Lung microvascular endothelial cell (primary cell): ENCODE results near the gene HIRIP3. TPM values are rescaled to one million over a fixed set of nuclear protein-coding genes. Genes with fewer than 3 reads are reported as not detected.
"Not testable (repeated sequence)": the region's sequence is repeated elsewhere in the genome, so short reads cannot be mapped to it uniquely, and the experiment has no call there.

Experiments
- DNase-seq, 2 donors: peaks; one replicate each; pipeline versions ENCODE4 v3.0.0 to v3.0.0-alpha.2; 2010; ENCODE audit warnings: low read depth in 2 of 2
- total RNA-seq: library from RNA; depleted of rRNA; stranded (reverse); fragments of >200 nt; gene quantifications from 2 replicates; pipeline ENCODE4 v1.2.1, GENCODE V29; 2014

Gene HIRIP3
- total RNA-seq, 1 donor from 2014 or later: 3.6 TPM

DNA sequence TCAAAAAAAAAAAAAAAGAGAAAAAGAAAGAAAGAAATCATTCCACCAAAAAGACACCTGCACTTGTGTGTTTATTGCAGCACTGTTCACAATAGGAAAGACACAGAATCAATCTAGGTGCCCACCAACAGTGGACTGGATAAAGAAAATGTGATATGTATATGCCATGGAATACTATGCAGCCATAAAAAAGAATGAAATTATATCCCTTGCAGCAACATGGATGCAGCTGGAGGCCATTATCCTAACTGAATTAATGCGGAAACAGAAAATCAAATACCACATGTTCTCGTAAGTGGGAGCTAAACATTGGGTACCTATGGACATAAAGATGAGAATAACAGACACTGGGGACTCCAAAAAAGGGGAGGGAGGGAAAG lies 21.9 kb upstream of the HIRIP3 start:
- no peak for DNase-seq

DNA sequence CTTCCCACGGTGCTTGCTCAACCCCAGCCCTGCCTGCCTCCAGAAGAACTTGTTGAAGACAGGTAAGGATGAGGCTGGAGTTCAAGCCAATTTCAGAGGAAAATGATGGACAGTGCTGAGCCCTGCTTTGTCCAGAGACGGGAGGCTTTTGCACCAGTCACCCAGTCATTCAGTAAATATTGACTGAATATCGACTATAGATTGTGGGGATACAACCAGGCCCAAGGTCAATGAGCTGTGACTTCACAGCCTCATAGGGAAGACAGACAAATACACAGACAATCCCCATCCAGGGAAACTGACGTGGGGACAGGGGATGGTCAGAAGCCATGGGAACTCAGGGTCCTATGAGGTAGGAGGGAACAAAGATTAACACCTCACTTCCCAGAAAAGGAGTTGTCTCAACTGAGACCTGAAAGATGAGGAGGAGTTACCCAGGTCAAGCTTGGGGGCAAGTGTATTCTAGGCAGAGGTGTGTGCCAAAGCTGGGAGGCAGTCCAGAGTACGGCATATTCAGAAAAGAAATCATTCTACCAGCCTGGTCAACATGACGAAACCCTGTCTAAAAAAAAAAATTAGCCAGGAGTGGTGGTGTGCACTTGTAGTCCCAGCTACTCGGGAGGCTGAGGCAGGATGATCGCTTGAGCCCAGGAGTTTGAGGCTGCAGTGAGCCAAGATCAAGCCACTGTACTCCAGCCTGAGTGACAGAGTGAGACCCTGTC lies 21.3 kb upstream of the HIRIP3 start:
- no peak for DNase-seq

DNA sequence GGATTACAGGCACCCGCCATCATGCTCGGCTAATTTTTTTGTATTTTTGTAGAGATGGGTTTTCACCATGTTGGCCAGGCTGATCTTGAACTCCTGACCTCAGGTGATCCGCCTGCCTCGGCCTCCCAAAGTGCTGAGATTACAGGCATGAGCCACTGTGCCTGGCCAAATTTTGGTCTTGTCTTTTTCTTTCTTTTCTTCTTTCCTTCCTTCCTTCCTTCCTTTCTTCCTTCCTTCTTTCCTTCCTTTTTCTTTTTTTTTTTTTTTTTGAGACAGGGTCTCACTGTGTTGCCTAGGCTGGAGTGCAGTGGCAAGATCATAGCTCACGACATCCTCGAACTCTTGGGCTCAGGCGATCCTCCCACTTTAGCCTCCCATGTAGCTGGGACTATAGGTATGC lies 20.0 kb upstream of the HIRIP3 start:
- not testable (repeated sequence) for DNase-seq

DNA sequence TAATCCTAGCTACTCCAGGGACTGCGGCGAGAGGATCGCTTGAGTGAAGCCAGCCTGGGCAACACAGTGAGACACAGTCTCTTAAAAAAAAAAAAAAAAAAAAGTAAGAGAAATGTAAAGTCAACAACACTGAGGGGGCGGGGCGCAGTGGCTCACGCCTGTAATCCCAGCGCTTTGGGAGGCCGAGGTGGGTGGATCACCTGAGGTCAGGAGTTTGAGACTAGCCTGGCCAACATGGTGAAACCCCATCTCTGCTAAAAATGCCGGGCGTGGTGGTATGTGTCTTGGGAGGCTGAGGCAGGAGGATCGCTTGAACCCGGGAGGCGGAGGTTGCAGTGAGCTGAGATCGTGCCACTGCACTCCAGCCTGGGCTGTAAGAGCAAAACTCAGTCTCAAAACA lies 17.2 kb upstream of the HIRIP3 start:
- DNase-seq: not testable (repeated sequence)

DNA sequence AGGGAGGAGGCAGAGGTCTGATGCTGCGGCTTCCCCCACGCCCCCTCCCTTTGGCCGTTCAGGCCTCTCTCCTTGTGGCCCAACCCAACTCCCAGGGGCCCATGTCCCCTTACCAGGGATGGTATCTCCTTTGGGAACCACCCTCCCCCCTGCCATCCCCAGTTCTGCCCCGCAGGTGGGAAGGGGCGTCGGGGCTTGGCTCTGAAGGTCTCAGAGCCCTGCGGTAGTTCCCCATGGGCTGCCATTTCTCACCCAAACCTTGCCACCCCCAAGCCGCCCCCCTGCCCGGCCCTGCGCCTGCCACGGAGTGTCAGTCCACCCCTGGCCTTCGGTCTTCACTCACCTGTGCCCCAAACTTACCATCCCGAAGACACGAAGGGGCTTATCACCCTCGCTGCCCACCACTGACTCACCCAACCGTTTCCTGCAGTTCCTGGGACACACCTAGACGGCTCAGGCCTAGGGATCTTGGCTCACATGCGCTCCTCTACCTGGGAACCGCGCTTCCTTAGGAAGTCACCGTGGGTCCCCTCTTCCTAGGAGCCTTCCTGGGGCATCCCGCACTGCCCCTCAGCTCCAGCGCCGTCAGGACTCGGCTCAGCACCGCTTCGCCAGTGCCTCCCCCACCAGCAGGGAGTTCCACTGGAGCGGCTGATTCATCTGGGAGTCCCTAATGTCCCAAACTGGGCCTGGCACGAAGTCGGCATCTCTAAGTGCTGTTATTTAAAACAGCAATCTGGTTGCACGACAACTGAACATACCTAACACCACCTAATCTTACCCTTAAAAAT lies 16.5 kb upstream of the HIRIP3 start:
- DNase-seq: no peak

DNA sequence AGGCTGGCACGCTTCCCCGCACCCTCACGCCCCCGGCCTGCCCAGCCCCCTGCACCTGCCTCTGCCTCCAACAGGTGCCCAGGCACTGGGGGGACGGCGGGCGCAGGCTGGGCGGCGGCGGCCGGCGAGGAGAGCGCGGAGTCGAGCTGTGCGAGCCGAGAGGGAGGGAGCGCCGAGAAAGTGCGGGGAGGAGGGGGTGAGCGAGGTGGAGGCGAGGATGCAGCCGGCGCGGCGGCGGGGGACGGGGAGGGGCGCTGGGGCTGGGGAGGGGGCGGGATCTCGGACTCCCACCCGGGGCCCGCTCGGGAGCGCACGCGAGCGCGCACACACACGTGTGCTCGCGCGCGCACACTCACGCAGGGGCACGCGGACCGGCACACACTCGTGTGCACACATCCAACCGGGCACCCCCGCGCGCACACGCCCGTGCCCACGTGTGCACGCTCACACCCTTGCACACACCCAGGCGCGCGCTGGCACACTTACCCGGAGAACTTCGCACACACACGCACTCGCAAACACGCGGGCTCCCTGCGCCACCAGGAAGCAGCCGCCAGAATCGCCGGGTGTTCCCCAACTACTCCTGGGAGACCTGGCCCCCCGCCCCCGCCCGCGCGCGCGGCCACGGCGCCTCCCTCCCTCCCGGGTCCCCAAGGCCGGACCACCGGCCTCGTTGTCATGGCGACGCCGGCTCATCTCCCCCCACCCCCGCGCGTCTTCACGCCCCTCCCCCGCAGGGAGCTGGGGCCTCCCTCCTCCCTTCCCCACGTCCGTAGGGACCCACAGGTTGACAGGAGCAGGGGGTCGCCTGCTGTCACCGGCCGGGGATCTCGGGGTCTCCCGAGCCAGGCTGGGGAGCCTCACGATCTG lies 15.7 kb upstream of the HIRIP3 start, which contains the start of gene DOC2A:
TSS of gene DOC2A (minus strand) at position 184 of the 870 bp plus-strand sequence. CDS start 805 bp downstream, outside the sequence.
- no peak for DNase-seq

DNA sequence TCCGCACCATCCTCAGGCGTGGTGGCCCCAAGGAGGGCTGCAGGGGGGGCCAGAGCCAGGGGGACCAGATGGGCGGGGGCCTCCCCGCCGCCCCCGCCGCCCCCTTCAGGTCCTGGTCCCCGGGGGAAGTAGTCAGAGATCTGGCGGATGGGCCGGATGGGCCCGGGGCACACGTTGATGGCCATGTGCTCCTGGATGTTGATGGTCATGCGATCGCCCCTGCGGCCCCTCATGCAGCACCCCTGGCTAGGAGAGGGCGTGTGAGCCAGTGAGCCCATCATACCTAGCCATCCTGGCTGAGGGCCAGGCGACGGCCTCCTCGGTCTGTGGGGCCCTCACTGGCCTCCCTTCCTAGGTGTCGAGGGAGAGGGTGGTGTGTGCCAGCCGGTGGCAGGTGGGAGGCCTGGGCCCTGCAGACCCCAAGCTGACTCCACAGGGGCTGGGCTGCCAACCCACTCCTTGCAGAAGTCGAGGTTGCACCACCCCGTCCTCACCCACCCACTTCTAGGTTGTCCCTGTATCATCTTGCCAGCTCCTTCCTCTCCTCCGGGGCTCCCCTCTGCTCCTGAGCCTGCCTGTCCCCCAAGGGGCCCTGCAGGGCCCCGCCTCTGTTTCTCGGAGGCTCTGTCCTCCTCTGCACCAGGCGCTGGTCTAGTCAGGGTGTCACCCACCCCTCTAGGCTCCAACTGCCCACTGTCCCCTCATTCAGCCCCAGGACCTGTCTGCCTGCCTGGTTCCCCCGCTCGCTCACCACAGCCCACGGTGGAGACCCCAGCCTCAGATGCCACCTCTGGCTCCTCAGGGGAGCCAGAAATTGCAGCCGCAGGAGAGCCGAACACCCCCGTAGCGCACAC lies 14.8 kb upstream of the HIRIP3 start:
- no peak for DNase-seq

DNA sequence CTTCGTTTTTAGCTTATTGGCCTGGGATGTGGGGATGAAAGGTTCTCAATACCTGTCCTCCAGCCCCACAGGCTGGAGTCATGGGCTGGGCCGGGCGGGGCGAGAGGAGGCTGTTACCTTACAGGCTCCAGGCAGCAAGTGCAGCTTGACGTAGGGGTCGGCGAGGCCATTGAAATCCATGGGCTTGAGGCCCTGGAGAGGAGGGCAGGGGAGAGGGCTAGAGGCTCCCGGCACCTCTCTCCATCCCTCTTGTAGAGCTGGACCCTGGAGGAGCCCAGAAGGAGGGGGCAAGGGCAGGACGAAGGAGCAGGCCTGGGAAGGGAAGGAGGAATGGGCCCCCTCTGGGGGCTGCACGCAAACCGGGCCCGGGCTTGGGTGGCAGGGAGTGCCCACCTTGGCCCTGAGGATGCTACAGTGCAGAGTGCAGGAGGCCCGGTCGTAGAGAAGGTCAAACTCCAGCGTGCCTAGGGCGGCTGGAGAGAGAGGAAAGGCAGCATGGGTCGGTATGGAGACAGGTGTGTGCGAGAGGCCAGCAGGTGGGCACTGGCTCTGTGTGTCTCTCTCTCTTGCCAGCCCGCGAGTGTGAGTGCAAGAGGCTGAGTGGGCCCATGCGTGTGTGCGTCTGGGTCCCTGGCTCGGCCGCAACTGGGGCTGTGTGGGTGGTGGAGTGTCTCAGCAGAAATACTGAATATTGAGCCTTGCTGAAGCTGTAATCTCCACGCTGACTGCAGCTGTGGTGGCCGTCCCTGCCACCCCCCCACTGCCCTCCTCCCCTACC lies 13.9 kb upstream of the HIRIP3 start:
- DNase-seq: no peak

DNA sequence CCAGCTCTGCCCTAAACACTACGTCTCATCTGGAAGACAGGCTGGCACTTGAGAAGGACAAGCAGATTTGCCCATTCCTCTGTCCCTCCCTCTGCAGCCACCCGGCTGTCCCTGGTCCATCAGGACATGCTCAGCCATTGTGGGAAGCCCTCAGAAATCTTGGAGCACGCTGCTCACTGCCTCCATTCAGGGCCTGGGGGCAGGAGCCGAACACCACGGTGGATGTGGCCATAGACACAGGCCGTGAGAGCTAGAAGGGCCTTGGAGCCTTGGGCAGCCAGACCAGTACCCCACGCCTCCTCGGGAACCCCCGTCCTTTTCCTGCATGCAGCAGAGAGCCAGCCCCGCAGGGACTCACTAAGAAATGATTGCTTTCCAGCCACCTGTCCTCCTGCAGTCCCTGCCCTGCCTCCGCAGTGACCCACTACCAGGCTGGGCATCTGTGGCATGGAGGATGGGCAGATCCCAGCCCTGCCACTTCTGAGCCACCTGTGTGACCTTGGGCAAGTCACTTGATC lies 12.0 kb upstream of the HIRIP3 start:
- no peak for DNase-seq

DNA sequence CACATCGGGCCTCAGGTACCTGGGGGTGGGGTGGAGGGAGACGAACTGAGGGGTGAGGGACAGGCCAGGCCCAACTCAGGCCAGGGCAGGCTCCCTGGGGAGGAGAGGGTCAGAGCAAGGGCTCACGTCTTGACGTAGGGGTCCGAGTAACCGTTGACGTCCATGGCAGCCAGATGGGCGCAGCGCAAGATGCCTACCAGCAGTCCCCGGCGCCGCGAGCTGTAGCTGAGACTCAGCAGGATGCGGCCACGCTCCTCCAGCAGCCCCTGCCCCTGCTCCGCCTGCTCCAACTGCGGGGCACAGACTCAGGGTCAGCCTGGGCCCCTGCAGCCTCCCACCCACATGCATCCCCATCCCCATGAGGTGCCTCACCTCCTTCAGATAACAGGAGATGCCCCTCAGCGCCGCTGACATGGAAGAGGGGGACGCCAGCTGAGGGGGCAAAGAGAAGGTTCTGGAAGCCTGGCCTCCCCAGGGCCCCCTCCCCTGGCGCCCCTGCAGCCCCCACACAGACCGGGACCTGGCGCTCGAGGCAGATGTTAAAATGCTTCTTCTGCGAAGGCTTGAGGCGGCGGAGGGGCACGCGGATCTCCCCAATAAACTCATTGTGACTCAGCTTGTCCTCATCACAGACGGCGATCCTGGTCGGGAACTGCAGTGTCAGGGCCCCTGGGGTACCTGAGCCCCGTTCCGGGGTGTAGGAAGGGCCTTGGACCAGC lies 11.4 kb upstream of the HIRIP3 start:
- DNase-seq: no peak

DNA sequence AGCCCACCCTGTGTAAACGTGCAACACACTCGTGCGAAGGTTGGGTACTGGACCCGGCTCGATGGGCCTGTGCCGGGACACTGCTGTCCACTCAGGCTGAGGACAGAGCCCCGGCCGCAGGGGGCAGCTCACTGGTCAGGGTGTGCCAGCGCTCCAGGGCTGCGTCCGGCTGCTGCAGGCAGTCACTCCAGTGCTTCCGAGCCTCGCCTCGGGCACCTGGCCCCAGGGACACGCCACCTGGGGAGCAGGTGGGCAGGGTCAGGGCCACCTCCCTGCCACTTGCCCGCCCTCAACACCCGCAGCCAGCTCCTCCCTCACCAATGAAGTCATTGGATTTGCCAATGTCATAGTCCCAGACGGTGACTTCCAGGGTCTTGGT lies 10.7 kb upstream of the HIRIP3 start:
- no peak for DNase-seq

DNA sequence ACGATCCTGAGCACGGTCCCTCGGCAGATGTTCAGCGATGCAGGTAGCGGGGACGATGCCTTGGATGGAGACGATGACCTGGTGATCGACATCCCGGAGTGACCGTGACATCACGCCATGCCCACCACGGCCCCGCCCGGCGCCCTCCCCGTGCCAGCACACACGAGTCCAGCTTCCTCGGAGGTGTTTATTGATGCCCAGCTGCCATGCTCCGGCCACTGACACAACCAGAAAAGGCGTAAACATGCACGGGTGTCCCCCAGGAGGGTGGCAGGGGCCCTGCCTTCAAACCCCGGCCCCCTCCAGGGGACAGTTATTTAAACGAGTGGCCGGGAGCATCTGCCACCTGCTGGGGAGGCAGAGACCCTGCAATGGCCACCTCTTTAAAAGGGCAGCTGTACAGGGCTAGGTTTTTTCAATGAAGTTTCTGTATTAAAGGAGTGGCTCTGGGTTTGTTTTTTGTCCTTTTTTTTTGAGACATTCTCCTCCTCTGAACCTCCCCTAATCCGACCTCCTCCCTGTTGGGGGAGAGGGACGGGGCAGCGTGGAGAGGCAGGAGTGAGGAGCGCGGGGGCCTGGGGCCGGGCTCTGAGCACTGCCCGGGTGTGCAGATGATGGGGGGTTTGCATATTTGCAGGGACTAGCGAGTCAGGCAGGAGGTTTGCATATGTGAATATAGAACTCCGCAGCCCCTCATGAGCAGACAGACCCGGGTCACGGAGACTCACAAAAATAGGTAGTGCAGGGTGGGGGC lies 10.1 kb upstream of the HIRIP3 start:
- peak; percentile 58 to 73 for DNase-seq

DNA sequence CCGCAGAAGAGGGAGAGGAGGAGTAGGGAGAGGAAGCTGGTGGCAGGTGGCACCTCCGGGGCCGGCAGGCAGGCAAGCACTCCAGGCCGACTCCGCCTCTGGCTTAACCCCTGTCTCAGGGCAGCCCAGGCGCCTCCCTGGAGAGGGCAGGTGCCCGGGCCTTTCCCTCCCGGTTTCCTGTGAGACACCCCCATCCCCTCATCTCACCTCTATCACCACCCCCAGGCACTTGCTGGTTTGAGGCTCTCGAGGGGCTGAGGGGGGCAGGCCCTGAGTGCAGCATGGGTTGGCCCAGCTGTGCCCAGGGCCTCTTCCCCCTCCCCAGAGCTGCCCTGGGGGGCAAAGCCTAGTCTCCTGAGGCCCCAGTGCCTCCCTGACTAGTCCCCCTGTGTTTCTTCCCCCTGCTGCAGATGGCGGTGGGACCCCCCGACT lies 9.4 kb upstream of the HIRIP3 start:
- no peak for DNase-seq

DNA sequence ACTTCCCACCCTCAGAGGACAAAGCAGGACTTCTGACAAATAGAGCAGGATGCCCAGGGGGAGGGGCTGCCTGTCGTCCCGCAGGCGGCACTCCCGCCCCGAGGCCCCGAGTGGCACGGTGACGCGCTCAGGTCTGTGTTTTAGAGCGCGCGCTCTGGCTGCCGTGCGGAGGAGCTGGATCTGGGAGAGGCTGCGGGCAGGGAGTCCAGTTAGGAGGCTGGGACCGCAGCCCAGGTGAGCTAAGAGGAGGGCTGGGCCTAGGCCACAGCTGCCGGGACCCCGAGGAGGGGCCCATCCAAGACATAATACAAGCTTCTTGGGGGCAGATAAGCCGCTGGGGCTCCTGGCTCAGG lies 9.0 kb upstream of the HIRIP3 start:
- DNase-seq: no peak

DNA sequence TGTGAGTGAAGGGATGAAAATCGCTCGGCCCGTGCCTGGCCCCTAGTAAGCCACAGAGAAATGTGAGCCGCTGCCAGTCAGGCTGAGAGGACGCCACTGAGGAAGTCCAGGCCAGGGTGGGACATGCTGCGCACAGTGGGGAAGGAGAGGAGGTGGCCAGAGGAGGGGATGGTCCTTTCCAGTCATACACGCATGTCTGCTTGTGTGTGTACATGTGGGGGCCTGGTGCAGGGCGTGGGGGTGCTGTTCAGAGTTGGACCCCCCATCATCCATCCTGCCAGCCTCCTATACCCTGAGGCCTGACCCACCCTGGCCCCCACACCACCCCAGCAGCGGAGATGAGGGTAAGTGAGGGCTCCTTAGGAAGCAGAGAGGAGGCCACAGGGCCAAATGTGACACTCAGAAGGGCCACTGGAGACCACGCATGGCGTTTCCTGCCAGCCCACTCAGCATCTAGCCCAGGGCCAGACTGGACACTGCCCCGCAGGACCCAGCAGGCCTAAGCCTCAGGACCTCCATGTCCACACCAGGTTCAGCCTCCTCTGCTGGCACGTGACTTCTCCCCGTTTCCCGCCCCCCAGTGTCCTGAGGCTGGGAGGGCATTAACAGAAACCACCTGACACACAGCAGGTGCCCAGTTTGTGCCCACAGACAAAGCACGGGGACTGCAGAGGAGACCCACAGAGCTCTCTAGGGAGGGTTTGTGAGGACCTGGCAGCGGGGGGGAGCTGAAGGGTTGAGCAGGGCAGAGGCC lies 8.4 kb upstream of the HIRIP3 start:
- DNase-seq: no peak

DNA sequence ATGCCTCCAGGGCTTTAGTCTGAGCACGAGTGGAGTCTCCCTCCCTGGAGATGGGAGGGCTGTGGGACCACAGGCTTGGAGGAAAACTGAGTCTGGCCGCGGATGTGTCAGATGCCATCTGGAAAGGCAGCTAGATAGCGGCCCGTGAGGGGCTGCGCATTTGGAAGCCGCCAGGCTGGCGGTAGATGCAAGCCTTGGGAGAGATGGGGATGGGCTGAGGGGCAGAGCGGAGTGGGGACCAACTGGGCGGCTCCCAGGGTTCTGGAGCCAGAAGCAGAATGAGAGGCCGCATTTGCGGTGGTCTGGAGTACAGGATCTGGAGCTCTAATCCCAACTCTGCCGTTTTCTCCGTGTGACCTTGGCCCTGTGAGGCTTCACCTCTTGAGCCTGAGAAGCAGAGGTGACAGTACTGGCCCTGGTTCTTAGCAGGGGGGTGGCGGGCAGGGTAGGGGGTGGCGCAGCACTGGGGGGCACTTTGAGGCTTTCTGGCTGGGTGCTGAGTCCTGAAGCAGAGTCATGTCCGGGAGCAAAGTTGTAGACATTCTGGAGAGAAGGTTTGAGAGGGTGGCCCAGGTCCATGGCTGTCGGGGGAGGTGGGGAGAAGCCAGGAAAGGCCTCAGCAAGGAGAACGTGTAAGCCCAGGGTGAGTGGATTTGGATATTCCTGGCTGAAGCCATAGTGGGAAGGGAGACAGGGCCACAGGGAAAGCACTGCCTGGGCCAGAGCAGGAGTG lies 7.4 kb upstream of the HIRIP3 start:
- DNase-seq: no peak
